Fibroblast of lung (primary cell): ENCODE results near the gene RRAD. TPM values are rescaled to one million over a fixed set of nuclear protein-coding genes. Genes with fewer than 3 reads are reported as not detected.
"Not testable (repeated sequence)": the region's sequence is repeated elsewhere in the genome, so short reads cannot be mapped to it uniquely, and the experiment has no call there.

ENCODE experiments used
- DNase-seq, 2 donors: peaks; one replicate each; pipeline versions ENCODE4 v3.0.0 to v3.0.0-alpha.2; 2010; ENCODE audit warnings: low read depth in 2 of 2
- H2AFZ ChIP-seq: 2 replicates; pipeline ENCODE4 v1.5.1; 2012; ENCODE audit warnings: low read length, control low read depth, inconsistent platforms
- H3K27ac ChIP-seq: 2 replicates; pipeline ENCODE4 v1.5.1; 2011; ENCODE audit warnings: low read length, control low read depth; ENCODE audit not compliant: insufficient read depth
- H3K27me3 ChIP-seq: 2 replicates; pipeline ENCODE4 v1.5.1; 2011; ENCODE audit warnings: mild to moderate bottlenecking, low read length; ENCODE audit not compliant: control insufficient read depth, insufficient read depth
- H3K36me3 ChIP-seq: 2 replicates; pipeline ENCODE4 v1.5.1; 2011; ENCODE audit warnings: low read length; ENCODE audit not compliant: control insufficient read depth, insufficient read depth
- H3K4me1 ChIP-seq: 2 replicates; pipeline ENCODE4 v1.5.1; 2011; ENCODE audit warnings: low read length; ENCODE audit not compliant: control insufficient read depth, insufficient read depth; ENCODE audit errors: extremely low read depth
- H3K4me2 ChIP-seq: 2 replicates; pipeline ENCODE4 v1.5.1; 2011; ENCODE audit warnings: low read length, control low read depth; ENCODE audit not compliant: insufficient read depth; ENCODE audit errors: extremely low read depth
- H3K4me3 ChIP-seq, 4 experiments: fragments of 200-600 bp in 1 of 4; sonication (generic) in 1 of 4; replicated peaks in 1 of 4; 2 replicates each; pipeline ENCODE4 v1.5.1; 2011 to 2016; ENCODE audit warnings: low read length in 4 of 4, low read depth in 3 of 4, mild to moderate bottlenecking in 3 of 4, control low read depth in 2 of 4, inconsistent platforms in 1 of 4, mixed read lengths in 1 of 4; ENCODE audit not compliant: insufficient read depth in 1 of 4; ENCODE audit errors: control extremely low read depth in 1 of 4
- H3K79me2 ChIP-seq: 2 replicates; pipeline ENCODE4 v1.5.1; 2012; ENCODE audit warnings: mild to moderate bottlenecking, low read length, inconsistent platforms; ENCODE audit not compliant: control insufficient read depth, insufficient read depth
- H3K9ac ChIP-seq: 2 replicates; pipeline ENCODE4 v1.5.1; 2011; ENCODE audit warnings: mild to moderate bottlenecking, low read length, control low read depth; ENCODE audit not compliant: insufficient read depth
- H3K9me3 ChIP-seq: 2 replicates; pipeline ENCODE4 v1.5.1; 2012; ENCODE audit warnings: low read depth, low read length; ENCODE audit not compliant: control insufficient read depth, insufficient read depth
- H4K20me1 ChIP-seq: 2 replicates; pipeline ENCODE4 v1.5.1; 2011; ENCODE audit warnings: low read length; ENCODE audit not compliant: control insufficient read depth, insufficient read depth; ENCODE audit errors: extremely low read depth
- CTCF ChIP-seq, 2 donors: IDR thresholded peaks in 1 of 2; conservative IDR thresholded peaks in 1 of 2; 1 replicate in 1 of 2; 2 replicates in 1 of 2; pipeline ENCODE4 v1.5.1; 2011 to 2012; ENCODE audit warnings: low read length in 2 of 2, control low read depth in 1 of 2, inconsistent platforms in 1 of 2, low read depth in 1 of 2, mild to moderate bottlenecking in 1 of 2
- EZH2 ChIP-seq: IDR thresholded peaks from 2 replicates; pipeline ENCODE4 v1.5.1; 2012; ENCODE audit warnings: low read length, control low read depth, mild to moderate bottlenecking; ENCODE audit errors: missing control alignments
- polyA plus RNA-seq, 2 donors: library from polyadenylated mRNA; depleted of rRNA in 1 of 2; stranded (reverse) in 1 of 2; unstranded in 1 of 2; fragments of >200 nt; gene quantifications; 2 replicates each; pipeline ENCODE4 v1.2.1, GENCODE V29; 2011 to 2012; ENCODE audit warnings: missing spikeins in 1 of 2
- total RNA-seq: library from RNA; depleted of rRNA; stranded (reverse); fragments of >200 nt; gene quantifications from 2 replicates; pipeline ENCODE4 v1.2.1, GENCODE V29; 2014

The RRAD gene
- total and polyA plus RNA-seq, 2 donors (not counting 1 experiment from before 2014, with no cell fraction given), result 11.6 to 83.7 TPM

- Histone ChIP-seq H4K20me1 (no peaks in the 10 kb centered on the region), H3K4me1 (peaks cover 21% of the 10 kb centered on the region), H3K4me3 (no peak overlapping the region), H3K36me3 (no peaks in the 10 kb centered on the region), H3K79me2 (no peaks in the 10 kb centered on the region), H2AFZ (no peak overlapping the region), H3K4me2 (no peak overlapping the region), H3K9ac (no peak overlapping the region), H3K9me3 (no peaks in the 10 kb centered on the region), H3K27me3 (no peaks in the 10 kb centered on the region), H3K27ac (no peak overlapping the region)
- TF ChIP-seq CTCF (conservative IDR thresholded peaks at IDR 0.05 in 1 of 2, IDR thresholded peaks at IDR 0.05 in 1 of 2; ENCODE audit: low read depth in 1 of 2, low read length in 2 of 2), result no peak
- no peak for TF ChIP-seq EZH2
- peak; percentile 55 to 61 for DNase-seq
These were observed 27.1 kb downstream of the RRAD start for GRCh38 chr16:66898207-66898606.

GRCh38 chr16:66896682-66897081 lies 28.7 kb downstream of the RRAD start:
- H3K27me3 ChIP-seq, DNase-seq, H3K79me2 ChIP-seq, H3K9ac ChIP-seq, H3K4me3 ChIP-seq, H3K4me2 ChIP-seq, H4K20me1 ChIP-seq, H3K9me3 ChIP-seq, H2AFZ ChIP-seq, H3K27ac ChIP-seq, H3K36me3 ChIP-seq: not testable (repeated sequence)
- H3K4me1 ChIP-seq, result peaks cover 21% of the 10 kb centered on the region

GRCh38 chr16:66895999-66896398 lies 29.3 kb downstream of the RRAD start:
- Histone ChIP-seq H3K36me3 (no peaks in the 10 kb centered on the region), H3K27me3 (no peaks in the 10 kb centered on the region), H3K4me2 (no peak overlapping the region), H2AFZ (no peak overlapping the region), H3K9ac (no peak overlapping the region), H3K79me2 (no peaks in the 10 kb centered on the region), H4K20me1 (no peaks in the 10 kb centered on the region), H3K27ac (no peak overlapping the region), H3K9me3 (no peaks in the 10 kb centered on the region), H3K4me1 (peaks cover 20% of the 10 kb centered on the region), H3K4me3 (no peak overlapping the region)
- TF ChIP-seq EZH2 (no peak), CTCF (conservative IDR thresholded peaks at IDR 0.05 in 1 of 2, IDR thresholded peaks at IDR 0.05 in 1 of 2; ENCODE audit: low read depth in 1 of 2, low read length in 2 of 2) (no peak)
- DNase-seq, result no peak

- H3K9ac ChIP-seq, result no peak overlapping the region
- H3K4me2 ChIP-seq, result no peak overlapping the region
- no peaks in the 10 kb centered on the region for H3K27me3 ChIP-seq
- no peaks in the 10 kb centered on the region for H3K9me3 ChIP-seq
- no peak overlapping the region for H2AFZ ChIP-seq
- H4K20me1 ChIP-seq, result no peaks in the 10 kb centered on the region
- H3K79me2 ChIP-seq, result no peaks in the 10 kb centered on the region
- TF ChIP-seq CTCF (conservative IDR thresholded peaks at IDR 0.05 in 1 of 2, IDR thresholded peaks at IDR 0.05 in 1 of 2; ENCODE audit: low read depth in 1 of 2, low read length in 2 of 2), result no peak
- TF ChIP-seq EZH2, result no peak
- no peak for DNase-seq
- H3K4me3 ChIP-seq, result no peak overlapping the region
- no peak overlapping the region for H3K27ac ChIP-seq
- H3K4me1 ChIP-seq, result peaks cover 16% of the 10 kb centered on the region
- no peaks in the 10 kb centered on the region for H3K36me3 ChIP-seq
These were observed 29.7 kb downstream of the RRAD start for GRCh38 chr16:66895689-66895979.
